ENCODE measurements around the gene BSND. TPM values are rescaled to one million over a fixed set of nuclear protein-coding genes. Genes with fewer than 3 reads are reported as not detected.

BSND gene
- total RNA-seq, 1 donor from 2014 or later = not detected

DNA sequence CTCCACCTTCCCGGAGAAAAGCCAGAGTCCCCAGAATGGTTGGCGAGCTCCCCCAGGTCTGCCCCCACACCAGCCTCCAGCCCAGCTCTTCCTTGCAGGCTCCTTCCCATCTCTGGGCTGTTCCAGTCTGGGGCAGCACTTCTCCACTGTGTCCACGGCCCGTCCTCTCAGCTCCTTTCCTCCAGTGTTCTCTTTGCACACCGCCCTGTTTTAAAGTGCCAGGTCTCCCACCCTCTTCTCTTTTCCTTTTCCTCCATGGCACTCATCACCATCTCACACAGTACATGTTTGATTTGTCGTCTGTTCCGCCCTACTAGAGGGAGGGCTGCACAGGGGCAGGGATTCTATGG, 34.5 kb downstream of the BSND start:
- H3K4me1 Mint-ChIP-seq (ENCODE audit: unreplicated experiment) = peaks cover 27% of the 10 kb centered on the region
- peaks cover 35% of the 10 kb centered on the region for H3K27me3 Mint-ChIP-seq
- no peak overlapping the region for H3K4me3 Mint-ChIP-seq
- no peaks in the 10 kb centered on the region for H3K36me3 Mint-ChIP-seq
- DNase-seq (ENCODE audit: extremely low spot score, unreplicated experiment) = no peak
- H3K9me3 Mint-ChIP-seq = no peaks in the 10 kb centered on the region
- TF ChIP-seq, protein P1, sequence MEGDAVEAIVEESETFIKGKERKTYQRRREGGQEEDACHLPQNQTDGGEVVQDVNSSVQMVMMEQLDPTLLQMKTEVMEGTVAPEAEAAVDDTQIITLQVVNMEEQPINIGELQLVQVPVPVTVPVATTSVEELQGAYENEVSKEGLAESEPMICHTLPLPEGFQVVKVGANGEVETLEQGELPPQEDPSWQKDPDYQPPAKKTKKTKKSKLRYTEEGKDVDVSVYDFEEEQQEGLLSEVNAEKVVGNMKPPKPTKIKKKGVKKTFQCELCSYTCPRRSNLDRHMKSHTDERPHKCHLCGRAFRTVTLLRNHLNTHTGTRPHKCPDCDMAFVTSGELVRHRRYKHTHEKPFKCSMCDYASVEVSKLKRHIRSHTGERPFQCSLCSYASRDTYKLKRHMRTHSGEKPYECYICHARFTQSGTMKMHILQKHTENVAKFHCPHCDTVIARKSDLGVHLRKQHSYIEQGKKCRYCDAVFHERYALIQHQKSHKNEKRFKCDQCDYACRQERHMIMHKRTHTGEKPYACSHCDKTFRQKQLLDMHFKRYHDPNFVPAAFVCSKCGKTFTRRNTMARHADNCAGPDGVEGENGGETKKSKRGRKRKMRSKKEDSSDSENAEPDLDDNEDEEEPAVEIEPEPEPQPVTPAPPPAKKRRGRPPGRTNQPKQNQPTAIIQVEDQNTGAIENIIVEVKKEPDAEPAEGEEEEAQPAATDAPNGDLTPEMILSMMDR (conservative IDR thresholded peaks at IDR 0.05) = no peak
- no peak overlapping the region for H3K27ac Mint-ChIP-seq

DNA sequence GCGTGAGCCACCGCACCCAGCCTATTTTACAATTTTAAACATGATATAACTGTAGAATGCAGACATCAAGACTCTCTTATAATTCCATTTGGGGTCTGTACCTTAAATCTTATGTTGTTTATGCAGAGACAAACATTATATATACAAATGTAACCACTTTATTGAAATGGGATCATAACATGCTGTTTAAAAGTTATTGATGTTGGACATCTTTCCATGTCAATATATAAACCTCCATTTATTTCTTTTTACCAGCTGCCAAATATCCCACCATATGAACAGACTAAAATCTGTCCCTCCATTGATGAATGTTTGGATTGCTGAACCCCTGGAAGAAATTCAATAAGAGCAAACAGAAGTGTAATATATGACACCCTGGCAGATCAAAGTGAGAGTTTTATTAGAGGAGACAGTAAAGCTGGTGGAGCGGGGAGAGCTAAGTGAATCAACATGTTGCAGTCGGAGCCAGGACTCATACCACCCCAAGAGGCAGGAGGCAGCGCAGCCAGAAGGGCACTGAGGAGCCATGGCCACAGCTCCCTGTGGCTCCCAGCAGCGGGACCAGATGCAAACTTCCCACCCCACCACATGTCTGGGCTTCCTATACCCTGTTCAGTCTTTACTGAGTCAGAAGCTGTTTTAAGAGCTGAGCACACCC, 35.9 kb downstream of the BSND start:
- H3K9me3 Mint-ChIP-seq = no peaks in the 10 kb centered on the region
- no peaks in the 10 kb centered on the region for H3K36me3 Mint-ChIP-seq
- no peak overlapping the region for H3K27ac Mint-ChIP-seq
- no peak for DNase-seq (ENCODE audit: extremely low spot score, unreplicated experiment)
- no peak overlapping the region for H3K4me3 Mint-ChIP-seq
- peaks cover 36% of the 10 kb centered on the region for H3K4me1 Mint-ChIP-seq (ENCODE audit: unreplicated experiment)
- TF ChIP-seq, protein P1 (conservative IDR thresholded peaks at IDR 0.05) = no peak
- H3K27me3 Mint-ChIP-seq = peaks cover 48% of the 10 kb centered on the region

DNA sequence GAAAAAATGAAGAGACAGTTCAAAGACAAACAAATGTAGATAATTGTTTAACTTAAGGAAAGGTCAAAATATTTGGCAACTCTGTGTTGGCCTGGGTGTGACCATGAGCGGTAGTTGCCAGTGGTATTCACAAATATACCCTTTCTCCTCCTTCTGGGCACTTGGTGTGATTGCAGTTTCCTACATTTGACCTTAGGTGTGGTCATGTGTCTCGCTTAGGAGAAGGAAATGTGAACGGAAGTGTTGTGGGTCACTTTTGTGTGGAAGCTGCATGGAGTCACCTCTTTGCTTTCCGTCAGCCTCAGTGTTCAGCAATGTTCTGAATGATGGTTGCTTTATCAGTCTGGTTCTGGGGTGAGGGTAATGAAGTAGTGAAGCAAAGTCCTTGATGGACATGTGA, 37.2 kb downstream of the BSND start:
- Mint-ChIP-seq H3K27ac (no peak overlapping the region), H3K4me3 (no peak overlapping the region), H3K4me1 (ENCODE audit: unreplicated experiment) (peaks cover 42% of the 10 kb centered on the region), H3K9me3 (no peaks in the 10 kb centered on the region), H3K27me3 (peaks cover 57% of the 10 kb centered on the region), H3K36me3 (no peaks in the 10 kb centered on the region)
- DNase-seq (ENCODE audit: extremely low spot score, unreplicated experiment) = no peak
- TF ChIP-seq, protein P1 (conservative IDR thresholded peaks at IDR 0.05) = peak; percentile 49

DNA sequence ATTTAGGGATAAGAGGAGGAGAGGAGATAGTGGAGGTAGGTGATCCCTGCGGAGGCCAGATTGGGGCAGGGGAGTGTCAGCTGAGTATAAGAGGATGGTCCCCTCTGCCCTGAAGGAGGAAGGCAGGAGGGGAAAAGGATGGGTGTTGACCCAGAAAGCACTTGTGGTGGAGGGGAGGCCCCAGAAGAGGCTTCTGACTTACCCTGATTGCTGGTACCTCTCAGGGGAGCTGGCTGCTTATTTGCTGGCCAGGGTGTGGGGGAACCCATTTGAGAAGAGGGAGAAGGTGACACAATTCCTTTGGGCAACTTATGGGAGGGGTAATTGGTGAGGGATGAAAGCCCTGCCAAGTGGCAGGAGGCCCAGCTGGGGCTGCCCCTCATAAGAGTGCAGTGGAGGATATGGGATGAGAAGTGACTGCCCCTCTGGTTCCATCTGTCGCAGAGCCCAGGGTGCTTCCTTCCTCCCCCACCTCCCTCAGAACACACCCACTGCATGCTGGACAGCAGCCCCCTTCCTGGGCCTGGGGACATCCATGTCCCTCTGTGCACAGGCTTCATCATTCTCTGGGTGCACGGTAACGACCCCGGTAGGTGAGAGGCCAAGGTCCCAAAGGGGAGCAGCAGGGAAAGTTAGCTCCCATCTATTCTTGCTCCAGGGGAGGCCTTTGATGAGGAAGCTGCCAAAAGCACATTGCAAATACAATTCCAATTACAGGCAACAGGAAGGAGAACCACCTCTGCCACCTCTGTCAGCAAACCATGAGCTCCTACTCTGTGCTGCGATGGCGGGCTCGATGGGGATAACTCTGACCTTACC, 39.2 kb downstream of the BSND start:
- no peak for DNase-seq (ENCODE audit: extremely low spot score, unreplicated experiment)
- H3K4me1 Mint-ChIP-seq (ENCODE audit: unreplicated experiment) = peaks cover 42% of the 10 kb centered on the region
- TF ChIP-seq, protein P1 (conservative IDR thresholded peaks at IDR 0.05) = no peak
- no peaks in the 10 kb centered on the region for H3K36me3 Mint-ChIP-seq
- peak overlapping the region; percentile 24 for H3K4me3 Mint-ChIP-seq
- peaks cover 74% of the 10 kb centered on the region for H3K27me3 Mint-ChIP-seq
- peak overlapping the region; percentile 21 for H3K27ac Mint-ChIP-seq
- no peaks in the 10 kb centered on the region for H3K9me3 Mint-ChIP-seq

DNA sequence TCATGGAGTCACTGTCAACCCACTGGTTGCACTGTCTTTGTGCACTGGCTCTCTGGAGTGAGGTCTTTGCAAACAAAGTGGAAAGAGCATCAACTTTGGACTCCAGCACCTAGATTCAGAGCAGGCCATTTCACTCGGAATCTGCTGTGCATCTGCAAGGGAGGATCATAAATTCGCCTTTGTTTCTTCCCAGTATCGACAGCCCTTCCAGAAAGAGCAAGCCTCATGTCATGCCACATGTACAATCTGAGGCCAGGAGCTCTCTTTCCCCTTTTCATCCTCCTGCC, 39.8 kb downstream of the BSND start:
- Mint-ChIP-seq H3K4me3 (peak overlapping the region; percentile 91), H3K4me1 (ENCODE audit: unreplicated experiment) (peaks cover 37% of the 10 kb centered on the region), H3K36me3 (peaks cover 2% of the 10 kb centered on the region), H3K27ac (no peak overlapping the region), H3K27me3 (peaks cover 72% of the 10 kb centered on the region), H3K9me3 (no peaks in the 10 kb centered on the region)
- TF ChIP-seq, protein P1 (conservative IDR thresholded peaks at IDR 0.05) = no peak
- DNase-seq (ENCODE audit: extremely low spot score, unreplicated experiment) = no peak
